HAP-1 (cell line): Measurements from ENCODE around the gene TCF25.
"Not testable (repeated sequence)": the region's sequence is repeated elsewhere in the genome, so short reads cannot be mapped to it uniquely, and the experiment has no call there.

ENCODE experiments used
- DNase-seq, 2 experiments: peaks; one replicate each; pipeline ENCODE4 v3.0.0-alpha.2; 2016 to 2020; ENCODE audit warnings: low spot score in 2 of 2
- H3K27me3 ChIP-seq: fragments of 250-450 bp; sonication (Bioruptor Pico); 2 replicates; pipeline ENCODE4 v1.5.1; 2020; ENCODE audit warnings: low read depth, mild to moderate bottlenecking, moderate library complexity
- H3K36me3 ChIP-seq: fragments of 250-450 bp; sonication (Bioruptor Pico); replicated peaks from 2 replicates; pipeline ENCODE4 v1.5.1; 2020; ENCODE audit warnings: mild to moderate bottlenecking
- H3K4me1 ChIP-seq: fragments of 250-450 bp; sonication (Bioruptor Pico); 2 replicates; pipeline ENCODE4 v1.5.1; 2020; ENCODE audit warnings: mild to moderate bottlenecking
- H3K4me3 ChIP-seq: fragments of 250-450 bp; sonication (Bioruptor Pico); 2 replicates; pipeline ENCODE4 v1.5.1; 2020; ENCODE audit warnings: mild to moderate bottlenecking, moderate library complexity
- H3K9me3 ChIP-seq: fragments of 250-450 bp; sonication (Bioruptor Pico); 2 replicates; pipeline ENCODE4 v1.5.1; 2020; ENCODE audit warnings: mild to moderate bottlenecking, moderate library complexity
- in situ Hi-C: fragments of 300-500 bp; cut with MboI; formaldehyde crosslinking; loops from 3 replicates; pipeline ENCODE4 v1.14.3; 2020; ENCODE audit warnings: low sequenced_read_pairs, inconsistent platforms, mixed read lengths

TCF25 gene

GRCh38 chr16:89935620-89936019 is 62.2 kb downstream of the TCF25 start:
- H3K9me3 ChIP-seq, H3K4me3 ChIP-seq, DNase-seq, in situ Hi-C loops, H3K4me1 ChIP-seq, H3K27me3 ChIP-seq: not testable (repeated sequence)
- peaks cover 36% of the 10 kb centered on the region for H3K36me3 ChIP-seq

DNA sequence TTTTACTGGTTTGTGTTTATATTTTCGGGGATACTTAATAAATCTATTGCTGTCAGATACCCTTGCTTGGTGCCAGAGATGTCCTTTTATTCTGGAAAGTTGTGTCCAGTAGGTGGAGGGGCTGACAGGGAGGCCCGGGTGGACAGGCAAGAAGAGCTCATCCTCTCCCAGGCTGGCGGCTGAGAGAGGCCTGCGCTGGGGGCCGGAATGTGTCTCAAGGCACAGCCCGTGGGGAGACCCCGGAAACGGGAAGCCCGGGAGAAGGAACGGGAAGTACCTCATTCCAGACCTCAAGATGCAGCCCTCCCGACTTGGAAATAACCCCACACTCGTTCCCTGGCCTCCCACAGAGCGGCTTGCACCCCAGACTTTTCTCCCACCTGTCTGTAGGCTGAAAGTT is 62.6 kb downstream of the TCF25 start:
- H3K4me3 ChIP-seq = no peak overlapping the region
- no peaks in the 10 kb centered on the region for H3K4me1 ChIP-seq
- no peaks in the 10 kb centered on the region for H3K9me3 ChIP-seq
- no peak for DNase-seq
- in situ Hi-C loops = no loop called here
- no peaks in the 10 kb centered on the region for H3K27me3 ChIP-seq
- peaks cover 36% of the 10 kb centered on the region for H3K36me3 ChIP-seq

DNA sequence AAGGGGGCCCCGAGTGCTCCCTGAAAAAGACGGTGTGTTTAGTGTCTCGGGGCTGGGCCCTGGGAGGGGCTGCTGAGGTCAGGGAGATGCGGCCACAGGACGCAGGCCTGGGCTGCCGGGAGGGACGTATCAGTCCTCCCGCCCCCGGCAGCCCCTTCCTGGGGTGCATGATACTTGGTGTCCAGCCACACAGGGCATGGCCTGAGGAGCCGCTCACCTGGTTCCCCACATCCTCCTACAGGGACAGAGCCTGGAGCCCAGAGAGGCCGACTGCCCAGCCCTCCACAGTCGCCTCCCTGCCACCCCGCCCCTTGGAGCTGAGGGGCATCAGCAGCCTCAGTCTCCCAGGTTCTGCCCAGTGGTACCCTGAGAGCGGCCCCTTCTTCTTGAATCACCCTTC is 63.1 kb downstream of the TCF25 start:
- Histone ChIP-seq H3K36me3 (peaks cover 32% of the 10 kb centered on the region), H3K9me3 (no peaks in the 10 kb centered on the region), H3K4me3 (no peak overlapping the region), H3K27me3 (no peaks in the 10 kb centered on the region), H3K4me1 (no peaks in the 10 kb centered on the region)
- DNase-seq = no peak
- in situ Hi-C loops = no loop called here

- DNase-seq = no peak
- Histone ChIP-seq H3K4me3 (no peak overlapping the region), H3K9me3 (no peaks in the 10 kb centered on the region), H3K27me3 (no peaks in the 10 kb centered on the region), H3K36me3 (peaks cover 27% of the 10 kb centered on the region), H3K4me1 (no peaks in the 10 kb centered on the region)
- in situ Hi-C loops = no loop called here
Observed at GRCh38 chr16:89936981-89937380, 63.6 kb downstream of the TCF25 start.

DNA sequence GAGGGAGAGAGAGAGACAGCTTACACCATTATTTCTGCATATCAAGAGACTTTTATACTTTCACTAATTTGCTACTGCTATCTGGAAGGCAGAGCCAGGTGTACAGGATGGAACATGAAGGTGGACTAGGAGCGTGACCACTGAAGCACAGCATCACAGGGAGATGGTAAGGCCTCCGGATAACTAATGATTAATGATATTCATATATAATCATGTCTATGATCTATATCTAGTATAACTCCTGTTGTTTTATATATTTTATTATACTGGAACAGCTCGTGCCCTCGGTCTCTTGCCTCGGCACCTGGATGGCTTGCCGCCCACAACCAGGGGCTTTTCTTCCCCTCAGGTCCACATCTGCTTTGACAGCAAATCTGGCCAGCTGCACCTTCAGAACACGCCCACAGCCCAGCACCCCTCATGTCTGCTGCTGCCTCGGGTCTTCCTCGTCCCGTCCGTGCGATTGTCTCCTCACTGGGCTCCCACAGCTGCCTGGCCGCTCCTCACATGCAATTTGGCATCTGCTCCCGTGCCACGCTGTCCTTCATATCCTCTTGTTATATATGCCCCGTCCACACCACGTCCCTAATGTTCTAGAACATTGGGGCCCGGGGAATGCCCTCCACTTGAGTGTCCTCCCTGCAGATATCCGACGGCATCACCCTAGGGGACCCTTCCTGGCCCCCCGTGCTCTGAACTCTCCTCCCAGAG is 64.9 kb downstream of the TCF25 start:
- peaks cover 14% of the 10 kb centered on the region for H3K36me3 ChIP-seq
- DNase-seq = no peak
- H3K4me1 ChIP-seq = no peaks in the 10 kb centered on the region
- H3K27me3 ChIP-seq = no peaks in the 10 kb centered on the region
- in situ Hi-C loops = no loop called here
- no peak overlapping the region for H3K4me3 ChIP-seq
- H3K9me3 ChIP-seq = no peaks in the 10 kb centered on the region

- H3K9me3 ChIP-seq = no peaks in the 10 kb centered on the region
- in situ Hi-C loops = no loop called here
- H3K4me3 ChIP-seq = no peak overlapping the region
- no peaks in the 10 kb centered on the region for H3K27me3 ChIP-seq
- H3K36me3 ChIP-seq = no peaks in the 10 kb centered on the region
- H3K4me1 ChIP-seq = peaks cover 3% of the 10 kb centered on the region; the same call in 1 of the 2 replicates
- no peak for DNase-seq
Observed at GRCh38 chr16:89944773-89945172, 71.4 kb downstream of the TCF25 start.

DNA sequence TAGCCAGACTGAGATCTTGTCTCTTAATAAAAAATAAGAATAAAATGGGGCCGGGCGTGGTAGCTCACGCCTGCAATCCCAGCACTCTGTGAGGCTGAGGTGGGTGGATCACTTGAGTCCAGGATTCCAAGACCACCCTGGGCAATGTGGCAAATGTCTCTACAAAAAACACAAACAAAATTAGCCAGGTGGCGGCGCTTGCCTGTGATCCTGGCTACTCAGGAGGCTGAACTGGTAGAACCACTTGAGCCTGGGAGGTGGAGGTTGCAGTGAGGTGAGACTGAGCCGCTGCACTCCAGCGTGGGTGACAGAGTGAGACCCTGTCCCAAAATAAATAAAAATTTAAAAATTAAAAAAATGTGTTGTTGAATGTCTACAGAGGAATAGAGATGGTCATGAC is 72.3 kb downstream of the TCF25 start:
- DNase-seq = no peak
- in situ Hi-C loops = no loop called here
- H3K4me3 ChIP-seq = no peak overlapping the region

DNA sequence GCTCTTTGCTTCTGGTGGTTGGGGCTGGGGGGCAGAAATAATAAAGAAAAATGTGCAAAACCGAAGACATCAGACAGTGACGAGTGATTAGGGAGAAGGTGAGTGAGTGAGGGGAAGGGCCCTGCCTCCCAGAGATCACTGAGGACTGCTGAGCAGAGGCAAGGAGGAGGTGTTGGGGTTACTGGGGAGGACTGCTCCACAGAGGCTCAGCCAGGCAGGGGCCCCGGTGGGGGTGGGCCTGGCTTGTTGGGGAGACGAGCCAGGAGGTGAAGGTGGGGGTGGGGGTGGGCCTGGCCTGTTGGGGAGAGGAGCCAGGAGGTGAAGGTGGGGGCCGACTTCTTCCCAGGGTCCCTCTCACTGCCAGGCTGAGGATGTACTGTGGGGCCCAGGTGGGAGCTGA is 73.1 kb downstream of the TCF25 start:
- H3K4me3 ChIP-seq = no peak overlapping the region
- H3K36me3 ChIP-seq = no peaks in the 10 kb centered on the region
- no peaks in the 10 kb centered on the region for H3K9me3 ChIP-seq
- in situ Hi-C loops = no loop called here
- H3K4me1 ChIP-seq = peaks cover 3% of the 10 kb centered on the region; the same call in 1 of the 2 replicates
- no peak for DNase-seq
- H3K27me3 ChIP-seq = no peaks in the 10 kb centered on the region

More for the DNA sequence above, 72.3 kb downstream of the TCF25 start:
- Histone ChIP-seq H3K36me3 (no peaks in the 10 kb centered on the region), H3K27me3 (no peaks in the 10 kb centered on the region), H3K4me1 (peaks cover 3% of the 10 kb centered on the region; the same call in 1 of the 2 replicates), H3K9me3 (no peaks in the 10 kb centered on the region)

DNA sequence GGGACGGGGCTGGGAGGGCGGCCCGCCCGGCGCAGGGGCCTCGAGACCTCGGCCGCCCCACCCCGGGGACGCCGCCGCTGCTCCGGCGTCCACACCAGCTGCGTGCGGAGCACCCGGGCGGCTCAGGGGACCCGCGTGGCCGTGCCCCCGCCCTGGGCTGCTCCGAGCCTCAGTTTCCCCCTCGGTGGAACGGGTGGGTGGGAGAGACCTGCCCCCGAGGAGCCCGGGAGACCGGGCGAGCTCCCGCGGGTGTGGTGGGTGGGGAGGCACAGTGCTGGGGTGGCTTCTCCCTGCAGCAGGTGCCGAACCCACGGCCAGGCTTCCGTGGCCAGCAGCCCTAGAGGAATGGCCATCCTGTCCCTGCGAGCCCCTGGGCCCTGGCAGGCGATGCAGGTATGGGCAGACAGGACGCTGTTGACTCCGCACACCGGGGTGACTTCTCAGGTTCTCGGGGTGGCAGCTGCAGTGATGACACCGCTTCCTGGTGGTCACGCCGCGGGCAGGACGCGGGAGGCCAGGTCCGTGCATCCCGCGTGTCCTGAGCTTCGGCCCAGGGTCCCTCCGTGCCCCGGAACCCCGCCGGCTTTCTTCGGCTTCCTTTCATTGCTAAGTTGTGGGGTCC is 75.8 kb downstream of the TCF25 start:
- Histone ChIP-seq H3K4me1 (peaks cover 3% of the 10 kb centered on the region; the same call in 1 of the 2 replicates), H3K4me3 (peak overlapping the region; percentile 57), H3K27me3 (no peaks in the 10 kb centered on the region), H3K9me3 (no peaks in the 10 kb centered on the region), H3K36me3 (no peaks in the 10 kb centered on the region; the same call in 1 of the 2 replicates)
- no peak for DNase-seq
- in situ Hi-C loops = no loop called here

- in situ Hi-C loops = no loop called here
- DNase-seq = no peak
- Histone ChIP-seq H3K9me3 (no peaks in the 10 kb centered on the region), H3K4me1 (peaks cover 3% of the 10 kb centered on the region; the same call in 1 of the 2 replicates), H3K4me3 (peak overlapping the region; percentile 57), H3K27me3 (no peaks in the 10 kb centered on the region), H3K36me3 (no peaks in the 10 kb centered on the region; the same call in 1 of the 2 replicates)
Observed at GRCh38 chr16:89949756-89950155, 76.4 kb downstream of the TCF25 start.

DNA sequence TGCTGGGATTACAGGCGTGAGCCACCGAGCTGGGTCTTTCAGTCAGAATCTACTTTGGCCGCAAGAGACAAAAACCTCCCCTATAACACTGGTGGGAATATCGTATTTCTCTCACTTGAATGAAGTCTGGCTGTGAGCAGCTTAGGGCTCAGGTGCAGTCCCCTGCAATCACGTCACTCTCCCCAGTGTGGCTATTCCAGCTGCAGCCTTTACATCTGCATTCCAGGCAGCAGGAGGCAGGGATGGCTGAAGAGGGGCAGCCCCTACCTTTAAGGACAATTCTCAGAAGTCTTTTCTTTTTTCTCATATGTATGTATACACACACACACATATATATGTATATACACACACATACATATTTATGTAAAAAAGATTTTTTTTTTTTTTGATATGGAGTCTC is 78.1 kb downstream of the TCF25 start:
- no peak for DNase-seq
- Histone ChIP-seq H3K9me3 (no peaks in the 10 kb centered on the region), H3K4me1 (peaks cover 3% of the 10 kb centered on the region; the same call in 1 of the 2 replicates), H3K27me3 (no peaks in the 10 kb centered on the region), H3K36me3 (no peaks in the 10 kb centered on the region; the same call in 1 of the 2 replicates), H3K4me3 (no peak overlapping the region)
- in situ Hi-C loops = no loop called here

- peaks cover 5% of the 10 kb centered on the region; the same call in 1 of the 2 replicates for H3K36me3 ChIP-seq
- H3K4me1 ChIP-seq = peaks cover 3% of the 10 kb centered on the region; the same call in 1 of the 2 replicates
- no peak for DNase-seq
- no peaks in the 10 kb centered on the region for H3K27me3 ChIP-seq
- no peak overlapping the region for H3K4me3 ChIP-seq
- no peaks in the 10 kb centered on the region for H3K9me3 ChIP-seq
- in situ Hi-C loops = no loop called here
Observed at GRCh38 chr16:89952049-89952448, 78.7 kb downstream of the TCF25 start.

- DNase-seq = no peak
- peaks cover 3% of the 10 kb centered on the region; the same call in 1 of the 2 replicates for H3K4me1 ChIP-seq
- H3K9me3 ChIP-seq = no peaks in the 10 kb centered on the region
- no peaks in the 10 kb centered on the region for H3K27me3 ChIP-seq
- in situ Hi-C loops = no loop called here
- H3K36me3 ChIP-seq = peaks cover 10% of the 10 kb centered on the region
- H3K4me3 ChIP-seq = no peak overlapping the region
Observed at GRCh38 chr16:89952551-89952950, 79.2 kb downstream of the TCF25 start.

GRCh38 chr16:89953671-89954406 is 80.4 kb downstream of the TCF25 start:
- in situ Hi-C loops = no loop called here

More at GRCh38 chr16:89953671-89954406, 80.4 kb downstream of the TCF25 start:
- no peak for DNase-seq
- Histone ChIP-seq H3K27me3 (no peaks in the 10 kb centered on the region), H3K9me3 (no peaks in the 10 kb centered on the region), H3K36me3 (peaks cover 22% of the 10 kb centered on the region), H3K4me3 (no peak overlapping the region), H3K4me1 (peaks cover 3% of the 10 kb centered on the region; the same call in 1 of the 2 replicates)
